ENCODE data around the gene SMCO1. TPM values are rescaled to one million over a fixed set of nuclear protein-coding genes. Genes with fewer than 3 reads are reported as not detected.
"Not testable (repeated sequence)": the region's sequence is repeated elsewhere in the genome, so short reads cannot be mapped to it uniquely, and the experiment has no call there.

The SMCO1 gene, protein sequence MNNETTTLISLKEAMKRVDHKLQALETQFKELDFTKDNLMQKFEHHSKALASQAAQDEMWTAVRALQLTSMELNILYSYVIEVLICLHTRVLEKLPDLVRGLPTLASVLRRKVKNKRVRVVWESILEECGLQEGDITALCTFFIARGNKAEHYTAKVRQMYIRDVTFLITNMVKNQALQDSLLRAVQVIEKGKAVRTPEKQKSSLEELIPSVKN
- 89.9 TPM for total RNA-seq
- long read RNA-seq, transcript SMCO1-201 (3 exons, 1,812 nt) = major isoform, 376 of 424 reads
- long read RNA-seq, transcript SMCO1-202 (3 exons, 1,846 nt) = minor isoform, 42 of 424 reads
- long read RNA-seq, partial matches to known transcripts = 0 of 424 reads
- long read RNA-seq, other reads (novel, unspliced or antisense) = 6 of 424 reads

DNA sequence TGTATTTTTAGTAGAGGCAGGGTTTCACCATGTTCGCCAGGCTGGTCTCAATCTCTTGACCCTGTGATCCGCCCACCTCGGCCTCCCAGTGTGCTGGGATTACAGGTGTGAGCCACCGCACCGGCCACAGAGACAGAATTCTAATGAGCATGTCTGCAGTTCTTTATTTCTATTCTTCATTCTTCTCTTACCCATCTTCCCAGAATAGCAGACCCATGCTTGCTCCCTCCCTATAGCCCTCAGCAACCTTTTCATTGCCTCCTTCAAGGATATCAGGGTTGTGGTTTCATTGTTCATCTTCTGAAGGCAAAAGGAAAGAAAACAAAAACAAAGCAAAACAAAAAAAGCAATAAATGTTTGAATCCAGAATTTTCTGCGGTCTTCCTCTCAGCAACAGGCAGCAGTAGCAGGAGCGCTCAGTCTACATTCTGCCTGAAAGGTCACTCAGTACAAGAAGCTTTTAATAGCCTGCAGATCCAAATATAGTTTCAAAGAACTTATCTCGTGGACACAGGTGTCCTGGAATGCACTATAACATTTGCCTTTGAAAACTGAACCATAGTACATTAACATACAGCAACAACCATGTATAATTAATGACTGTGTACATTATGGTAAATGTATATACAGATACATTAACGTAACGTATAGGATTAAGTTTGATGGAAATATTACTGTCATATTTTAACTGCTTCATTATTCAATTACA is at the start of gene SMCO1:
Gene SMCO1, minus strand, starts transcription at position 434 of the 709 bp plus-strand sequence. Its CDS starts 137 bp downstream, at position 297.
- intact Hi-C loops (cut with DNase I) = loop anchor here (5.0 kb wide), 1 partner anchor 263 kb away; no protein-coding TSS in a partner anchor
- peak; percentile 90 for ATAC-seq (ENCODE audit: poor library complexity)
- DNase-seq = no peak

- ATAC-seq (ENCODE audit: poor library complexity) = no peak
- no peak for DNase-seq
- intact Hi-C loops (cut with DNase I) = no loop called here
Observed at GRCh38 chr3:196563721-196564225, 48.6 kb upstream of the SMCO1 start.

- intact Hi-C loops (cut with DNase I) = no loop called here
- no peak for DNase-seq
- ATAC-seq (ENCODE audit: poor library complexity) = no peak
Observed at GRCh38 chr3:196559826-196560225, 44.7 kb upstream of the SMCO1 start.

DNA sequence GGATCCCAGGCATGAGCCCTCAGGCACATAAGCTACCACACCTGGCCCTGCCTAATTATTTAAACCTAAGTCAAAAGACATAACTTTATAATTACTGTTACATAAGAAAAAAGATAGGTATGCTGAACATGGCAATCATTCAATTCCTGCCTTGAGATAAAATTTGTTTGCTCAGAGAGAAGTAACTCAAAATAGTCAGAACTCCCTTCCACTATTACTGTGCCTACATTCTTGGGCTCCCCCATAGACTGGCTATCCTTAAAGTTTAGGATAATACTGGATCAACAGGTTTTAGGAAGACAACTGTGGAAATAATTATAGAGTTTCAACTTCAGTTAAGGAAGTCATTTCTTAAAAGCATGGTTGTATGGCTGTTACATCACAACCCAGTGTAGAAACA is 43.3 kb upstream of the SMCO1 start:
- intact Hi-C loops (cut with DNase I) = no loop called here
- ATAC-seq (ENCODE audit: poor library complexity) (no peak), DNase-seq (no peak)

DNA sequence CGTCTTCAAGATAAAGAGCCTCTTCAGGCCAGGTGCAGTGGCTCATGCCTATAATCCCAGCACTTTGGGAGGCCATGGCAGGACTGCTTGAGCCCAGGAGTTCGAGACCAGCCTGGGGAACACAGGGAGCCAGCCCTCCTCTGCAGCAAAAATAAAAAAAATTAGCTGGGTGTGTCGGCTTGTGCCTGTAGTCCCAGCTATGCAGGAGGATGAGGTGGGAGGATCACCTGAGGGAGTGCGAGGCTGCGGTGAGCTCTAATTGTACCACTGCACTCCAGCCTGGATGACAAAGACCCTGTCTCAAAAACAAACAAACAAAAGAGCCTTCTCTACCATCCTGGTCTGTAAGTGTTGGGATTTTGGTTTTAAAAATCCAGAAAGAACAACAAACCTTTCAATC is 42.1 kb upstream of the SMCO1 start:
- intact Hi-C loops (cut with DNase I) = no loop called here
- no peak for ATAC-seq (ENCODE audit: poor library complexity)
- DNase-seq = no peak

DNA sequence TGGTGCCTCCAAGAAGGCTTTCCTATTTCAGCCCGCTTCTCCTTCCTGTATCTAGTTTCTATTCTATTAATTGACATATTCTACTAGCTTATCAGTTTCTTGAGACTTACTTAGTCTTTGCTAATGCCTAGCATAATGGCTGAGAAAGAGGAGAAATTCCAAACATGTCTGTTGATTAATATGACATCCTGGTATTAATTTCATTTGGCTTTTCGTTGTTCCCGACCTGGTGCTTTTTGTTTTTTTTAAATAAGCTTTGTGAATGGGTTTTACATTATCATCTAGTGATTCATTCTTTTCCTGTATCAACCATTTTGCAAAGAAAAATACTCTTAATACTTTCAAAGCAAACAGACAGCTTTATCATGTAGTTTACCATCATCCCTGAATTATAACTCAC is 40.1 kb upstream of the SMCO1 start:
- no peak for DNase-seq
- no peak for ATAC-seq (ENCODE audit: poor library complexity)
- intact Hi-C loops (cut with DNase I) = no loop called here

DNA sequence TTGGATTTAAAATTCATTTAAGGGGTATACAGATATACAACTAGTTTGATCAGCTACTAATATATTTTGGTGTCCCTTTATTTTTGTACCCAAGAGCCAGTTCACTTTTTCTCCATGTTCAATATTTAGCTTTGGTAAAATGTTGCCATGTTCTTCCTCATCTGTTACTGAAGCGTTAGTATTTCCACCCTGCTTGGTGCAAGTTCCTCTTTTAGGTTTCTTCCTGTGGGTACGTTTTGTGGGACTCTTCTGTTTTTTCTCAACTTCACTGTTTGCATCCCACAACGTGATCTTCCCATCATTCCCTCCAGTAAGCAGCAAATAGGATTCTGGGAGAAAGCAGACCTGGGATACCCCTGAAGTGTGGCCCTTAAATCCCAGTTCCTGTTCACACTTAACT is 39.1 kb upstream of the SMCO1 start:
- ATAC-seq (ENCODE audit: poor library complexity) (no peak), DNase-seq (no peak)
- intact Hi-C loops (cut with DNase I) = no loop called here

- no peak for ATAC-seq (ENCODE audit: poor library complexity)
- no peak for DNase-seq
- intact Hi-C loops (cut with DNase I) = no loop called here
Observed at GRCh38 chr3:196553551-196553950, 38.4 kb upstream of the SMCO1 start.

DNA sequence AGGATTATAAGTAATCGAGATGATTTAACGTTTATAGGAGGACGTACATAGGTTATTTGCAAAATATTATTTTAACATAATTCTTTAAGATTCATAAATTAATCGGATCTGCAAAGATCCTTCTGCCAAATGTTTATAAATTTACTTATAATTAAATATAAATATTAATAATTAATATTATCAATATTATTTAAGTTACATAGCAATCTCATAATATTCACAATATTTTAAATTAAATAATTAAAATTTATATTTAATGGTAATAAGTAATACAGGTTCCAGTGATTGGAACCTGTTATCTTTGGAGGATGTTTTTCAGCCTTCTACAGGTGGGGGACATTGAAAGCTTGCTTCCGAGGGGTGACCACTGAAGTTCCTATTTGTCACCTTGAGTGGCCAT is 37.1 kb upstream of the SMCO1 start:
- ATAC-seq (ENCODE audit: poor library complexity) (no peak), DNase-seq (no peak)
- intact Hi-C loops (cut with DNase I) = no loop called here

- ATAC-seq (ENCODE audit: poor library complexity); DNase-seq; intact Hi-C loops (cut with DNase I): not testable (repeated sequence)
Observed at GRCh38 chr3:196550172-196550571, 35.0 kb upstream of the SMCO1 start.

- not testable (repeated sequence) for ATAC-seq (ENCODE audit: poor library complexity); DNase-seq
- intact Hi-C loops (cut with DNase I) = loop anchor here (10.0 kb wide), 1 partner anchor 135 kb away; no protein-coding TSS in a partner anchor
Observed at GRCh38 chr3:196549312-196549711, 34.2 kb upstream of the SMCO1 start.

DNA sequence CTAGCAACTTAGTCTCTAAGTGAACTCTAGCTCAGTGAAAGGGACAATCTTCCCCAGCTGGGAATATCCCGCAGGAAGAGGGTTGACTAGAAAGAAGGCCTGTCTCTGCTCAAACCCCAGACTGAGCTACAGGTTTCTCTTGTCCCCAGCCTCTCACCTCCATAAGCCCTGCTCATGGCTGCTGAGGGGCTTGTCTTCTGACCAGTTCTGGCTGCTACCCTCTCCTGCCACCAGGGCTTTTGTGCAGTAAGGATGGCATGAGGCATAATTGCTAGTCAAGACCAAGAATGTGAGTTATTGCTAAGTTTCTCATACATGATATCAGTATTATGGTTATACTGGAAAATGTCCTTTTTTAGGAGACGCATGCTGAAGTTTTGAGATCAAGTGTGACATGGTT is 31.9 kb upstream of the SMCO1 start:
- intact Hi-C loops (cut with DNase I) = loop anchor here (10.0 kb wide), 1 partner anchor 138 kb away; no protein-coding TSS in a partner anchor
- DNase-seq (no peak), ATAC-seq (ENCODE audit: poor library complexity) (no peak)

DNA sequence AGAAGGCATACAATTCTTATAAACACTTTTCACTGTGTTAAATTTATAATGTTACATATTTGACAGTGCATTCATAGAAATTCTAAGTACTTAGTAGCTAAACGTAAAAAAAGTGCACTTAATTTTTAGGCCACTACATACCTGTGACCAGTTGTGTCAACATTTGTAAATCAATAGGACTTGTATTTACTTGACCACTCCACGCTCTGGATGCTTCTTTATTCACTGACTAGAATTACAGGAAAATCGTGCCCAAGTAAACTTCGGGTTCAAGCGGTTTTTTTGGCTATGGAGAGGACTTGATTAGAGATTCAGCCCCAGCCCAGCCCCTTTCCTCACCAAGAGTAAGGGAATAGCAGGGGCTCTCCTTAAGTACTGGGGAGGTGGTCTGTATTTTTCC is 31.4 kb upstream of the SMCO1 start:
- intact Hi-C loops (cut with DNase I) = loop anchor here (10.0 kb wide), 1 partner anchor 138 kb away; no protein-coding TSS in a partner anchor
- ATAC-seq (ENCODE audit: poor library complexity) = no peak

DNA sequence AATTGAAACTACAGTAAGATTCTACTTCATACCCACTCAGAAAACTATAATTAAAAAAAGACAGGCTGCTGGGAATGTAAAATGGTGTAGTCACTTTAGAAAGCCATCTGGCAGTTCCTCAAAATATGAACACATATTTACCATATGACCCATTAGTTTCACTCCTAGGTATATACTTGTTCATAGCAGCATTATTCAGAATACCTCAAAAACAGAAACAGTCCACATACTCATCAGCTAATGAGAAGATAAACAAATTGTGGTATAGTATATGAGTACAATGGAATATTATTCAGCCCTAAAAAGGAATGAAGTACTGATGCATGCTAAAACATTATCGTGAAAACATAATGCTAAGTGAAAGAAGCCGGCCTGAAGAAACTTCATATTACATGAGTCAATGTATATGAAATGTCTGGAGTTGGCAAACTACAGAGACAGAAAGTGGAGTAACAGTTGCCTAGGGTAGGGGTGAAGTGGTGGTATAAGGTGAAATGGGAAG is 29.4 kb upstream of the SMCO1 start:
- DNase-seq (no peak), ATAC-seq (ENCODE audit: poor library complexity) (no peak)
- intact Hi-C loops (cut with DNase I) = loop anchor here (10.0 kb wide), 1 partner anchor 140 kb away; no protein-coding TSS in a partner anchor

More for the DNA sequence above, 31.4 kb upstream of the SMCO1 start:
- DNase-seq = no peak

DNA sequence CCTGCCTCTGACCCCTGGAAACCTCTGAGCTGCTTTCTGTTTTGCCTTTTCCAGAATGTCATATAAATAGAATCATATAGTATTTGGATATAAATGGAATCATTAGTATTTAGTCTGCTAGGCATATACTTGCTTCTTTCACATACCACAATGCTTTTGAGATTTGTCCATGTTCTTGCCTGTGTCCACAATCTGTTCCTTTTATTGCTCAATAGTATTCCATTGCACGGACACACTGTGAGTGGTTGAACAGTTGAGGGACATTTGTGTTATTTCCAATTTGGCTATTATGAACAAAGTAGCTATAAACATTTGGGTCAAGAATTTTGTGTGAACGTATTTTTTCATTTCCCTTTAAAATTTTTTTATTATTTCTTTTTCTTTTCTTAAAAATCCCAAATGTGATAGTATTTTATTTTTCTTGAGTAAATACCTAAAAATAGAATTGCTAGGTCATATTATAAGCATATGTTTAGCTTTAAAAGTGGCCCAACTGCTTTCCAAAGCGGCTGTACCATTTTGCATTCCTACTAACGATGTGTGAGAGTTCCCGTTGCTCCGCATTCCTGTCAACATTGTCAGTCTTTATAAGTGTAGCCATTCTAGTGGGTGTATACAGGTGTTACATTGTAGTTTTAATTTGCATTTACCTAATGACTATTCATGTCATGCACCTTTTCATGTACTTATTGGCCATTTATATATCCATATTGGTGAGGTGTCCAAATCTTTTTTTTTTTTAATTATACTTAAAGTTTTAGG is 26.7 kb upstream of the SMCO1 start:
- no peak for DNase-seq
- ATAC-seq (ENCODE audit: poor library complexity) = no peak
- intact Hi-C loops (cut with DNase I) = loop anchor here (10.0 kb wide), 1 partner anchor 143 kb away; no protein-coding TSS in a partner anchor

DNA sequence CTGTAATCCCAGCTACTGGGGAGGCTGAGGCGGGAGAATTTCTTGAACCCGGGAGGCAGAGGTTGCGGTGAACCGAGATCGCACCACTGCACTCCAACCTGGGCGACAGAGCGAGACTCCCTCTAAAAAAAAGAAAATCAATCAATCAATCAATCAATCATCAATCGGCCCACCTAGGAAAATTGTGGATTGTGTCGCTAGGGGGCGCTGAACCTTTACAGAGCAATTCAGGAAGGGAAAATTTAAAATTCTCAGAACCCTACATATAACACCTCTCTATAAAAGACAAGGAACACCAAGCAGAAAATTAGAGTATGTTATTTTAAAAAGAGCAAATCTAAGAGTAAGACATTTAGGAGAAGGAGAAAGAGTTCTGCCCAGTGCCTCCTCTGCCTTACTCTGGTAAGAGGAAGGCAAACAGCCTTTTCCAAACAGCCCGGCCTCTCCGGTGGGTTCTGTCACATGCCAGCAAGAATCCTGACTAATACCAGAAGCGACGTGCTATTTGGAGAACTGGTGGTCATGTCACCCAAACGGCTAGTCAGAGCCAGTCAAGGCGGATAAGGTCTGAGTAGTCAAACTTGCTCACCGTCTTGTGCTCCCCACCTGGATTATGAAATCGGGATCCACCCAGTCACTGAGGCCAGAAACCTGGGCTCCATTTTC is 22.3 kb upstream of the SMCO1 start:
- DNase-seq (no peak), ATAC-seq (ENCODE audit: poor library complexity) (no peak)
- intact Hi-C loops (cut with DNase I) = no loop called here

- DNase-seq (no peak), ATAC-seq (ENCODE audit: poor library complexity) (no peak)
- intact Hi-C loops (cut with DNase I) = no loop called here
Observed at GRCh38 chr3:196533260-196533681, 18.1 kb upstream of the SMCO1 start.

- no peak for DNase-seq
- intact Hi-C loops (cut with DNase I) = no loop called here
Observed at GRCh38 chr3:196531418-196531817, 16.3 kb upstream of the SMCO1 start.

More at GRCh38 chr3:196531418-196531817, 16.3 kb upstream of the SMCO1 start:
- ATAC-seq (ENCODE audit: poor library complexity) = no peak

Data from Right ventricle myocardium superior (tissue), 1 donor.